Activated CD4-positive, CD25-positive, alpha-beta regulatory T cell treated with anti-CD3 and anti-CD28 coated beads, Interleukin-2, amount 50 U/mL, for 72 hours (primary cell): ENCODE measurements around the gene KCNQ4.

Source experiments
- DNase-seq: peaks from one replicate; pipeline ENCODE4 v3.0.0; 2021

KCNQ4 gene

DNA sequence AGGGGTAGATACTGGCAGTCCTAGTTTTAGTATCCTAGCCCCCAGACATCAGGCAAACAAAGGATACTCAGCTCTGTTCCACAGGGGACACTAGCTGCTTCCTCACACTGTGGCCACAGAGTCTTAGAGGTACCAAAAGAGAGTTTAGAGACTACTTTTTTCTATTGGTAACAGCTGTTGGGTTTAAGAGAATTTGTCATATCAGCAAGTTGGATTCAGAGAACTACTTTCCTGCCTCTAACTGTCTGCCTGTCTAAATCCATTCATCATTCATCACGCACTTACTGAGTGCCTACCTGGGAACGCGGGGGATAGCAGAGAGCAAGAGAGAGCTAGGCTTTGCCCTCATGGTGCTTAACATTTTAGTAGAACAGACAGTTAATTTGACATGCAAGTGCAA lies 27.1 kb upstream of the KCNQ4 start:
- no peak for DNase-seq

DNA sequence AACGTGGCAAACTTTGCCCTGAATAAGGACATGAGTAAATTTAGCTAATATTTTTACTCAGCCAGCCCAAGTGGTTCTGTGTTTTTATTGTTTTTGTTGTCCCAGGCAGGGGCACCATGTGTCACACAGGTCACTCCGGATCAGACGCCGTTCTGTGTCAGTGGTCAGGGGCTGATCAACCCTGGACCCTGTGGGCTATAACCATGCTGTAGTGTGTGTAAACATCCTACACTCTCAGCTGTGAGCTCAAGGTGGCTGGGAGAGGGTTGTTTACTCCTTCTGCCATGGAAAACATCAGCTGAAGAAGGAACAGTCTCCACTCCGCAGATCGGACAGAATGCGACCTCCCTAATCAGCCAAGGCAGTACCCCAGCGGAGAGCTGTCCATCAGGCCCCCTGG lies 26.5 kb upstream of the KCNQ4 start:
- no peak for DNase-seq

DNA sequence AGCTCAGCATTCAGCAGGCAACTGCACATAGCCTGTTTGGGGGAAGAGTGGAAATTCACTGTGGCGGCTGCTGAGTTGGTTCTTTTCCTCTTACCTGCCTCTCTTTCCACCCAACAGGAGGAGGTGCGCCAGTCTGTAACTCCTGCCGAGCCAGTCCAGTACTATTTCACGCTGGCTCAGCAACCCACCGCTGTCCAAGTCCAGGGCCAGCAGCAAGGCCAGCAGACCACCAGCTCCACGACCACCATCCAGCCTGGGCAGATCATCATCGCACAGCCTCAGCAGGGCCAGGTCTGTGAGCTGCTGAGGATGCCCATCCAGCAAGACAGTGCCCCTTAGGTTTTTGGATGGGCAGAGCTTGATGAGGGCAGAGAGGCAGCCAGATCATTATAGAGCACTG lies 25.6 kb upstream of the KCNQ4 start:
- no peak for DNase-seq

DNA sequence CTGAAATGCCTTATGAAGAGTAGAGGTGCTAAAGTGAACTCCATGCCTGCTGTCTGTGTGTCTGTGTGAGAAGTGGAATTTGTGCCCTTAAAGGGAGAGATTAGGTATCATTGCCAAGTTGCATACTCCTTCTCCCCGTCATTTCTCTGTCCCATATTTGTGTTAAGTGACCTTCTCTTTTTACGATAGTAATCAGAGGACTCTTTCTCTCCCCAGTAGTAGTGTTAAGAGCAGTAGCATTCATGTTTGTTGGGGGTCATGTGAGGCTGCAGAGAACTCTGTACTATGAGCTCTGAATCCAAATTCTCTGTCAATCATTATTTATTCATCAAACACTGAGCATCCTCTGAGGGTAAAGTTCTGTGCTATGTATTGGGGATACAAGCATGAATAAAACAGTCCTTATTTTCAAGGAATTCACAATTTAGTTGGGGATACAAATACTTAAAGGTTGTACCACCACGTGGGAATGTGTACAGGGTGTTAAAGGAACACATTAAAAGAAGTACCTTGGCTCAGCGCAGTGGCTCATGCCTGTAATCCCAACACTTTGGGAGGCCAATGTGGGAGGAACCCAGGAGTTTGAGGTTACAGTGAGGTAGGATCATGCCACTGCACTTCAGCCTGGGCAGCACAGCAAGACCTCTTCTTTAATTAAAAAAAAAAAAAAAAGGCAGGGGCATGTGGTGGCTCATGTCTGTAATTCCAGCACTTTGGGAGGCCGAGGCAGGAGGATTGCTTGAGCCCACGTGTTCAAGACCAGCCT lies 24.8 kb upstream of the KCNQ4 start:
- DNase-seq = no peak

DNA sequence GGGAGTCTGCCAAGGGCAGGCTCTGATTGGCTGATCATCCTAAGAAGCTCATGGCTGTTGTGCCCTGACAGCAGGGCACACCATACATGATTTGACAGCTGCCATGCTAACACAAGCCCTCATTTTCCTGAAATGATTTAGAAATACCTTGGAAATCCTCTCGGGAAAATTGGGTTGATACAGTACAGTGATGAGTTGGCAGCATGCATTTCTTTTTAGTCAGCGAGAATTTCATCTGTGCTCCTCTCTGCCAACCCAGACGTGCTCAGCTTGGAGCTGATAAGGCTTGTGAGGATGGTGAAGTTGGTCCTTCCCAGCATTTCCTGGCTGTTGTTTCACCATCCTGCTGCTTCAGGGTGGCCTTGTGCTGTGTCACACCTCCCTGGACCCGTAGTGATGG lies 22.6 kb upstream of the KCNQ4 start:
- DNase-seq = no peak

DNA sequence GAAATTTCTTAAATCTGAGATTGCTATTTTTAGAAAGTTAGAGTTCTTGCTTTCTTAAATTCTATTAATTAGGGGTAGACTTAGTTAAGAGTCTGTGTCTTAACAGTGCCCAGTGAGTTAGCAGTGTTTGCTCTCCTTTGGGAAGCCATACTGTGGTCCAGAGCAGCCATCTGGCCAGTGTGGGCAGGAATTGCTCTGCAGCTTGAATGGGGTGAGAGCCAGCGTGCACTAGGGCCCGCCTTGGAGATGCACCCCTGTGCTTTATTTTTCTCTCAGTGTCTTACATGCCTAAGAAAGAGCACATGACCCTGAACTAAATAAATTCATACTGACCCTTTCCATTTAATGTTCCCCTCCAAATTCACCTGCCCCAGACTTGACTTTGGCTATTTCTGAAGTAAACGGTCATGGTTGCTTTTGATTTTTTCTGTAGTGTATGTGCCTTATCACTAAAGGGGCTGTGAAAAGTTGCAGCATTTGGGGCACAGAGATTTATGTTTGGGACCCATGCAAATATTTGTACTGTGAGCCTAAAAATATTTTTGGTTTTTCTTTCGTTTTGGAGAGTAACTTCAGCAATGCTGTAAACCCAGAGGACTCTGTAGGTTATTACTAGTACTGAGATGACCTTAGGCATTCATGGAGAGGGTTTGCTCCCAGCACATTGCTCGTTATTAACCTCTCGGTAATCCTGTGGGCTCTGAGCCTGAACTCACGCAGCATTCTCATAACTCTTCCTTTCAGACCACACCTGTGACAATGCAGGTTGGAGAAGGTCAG lies 21.3 kb upstream of the KCNQ4 start:
- no peak for DNase-seq

DNA sequence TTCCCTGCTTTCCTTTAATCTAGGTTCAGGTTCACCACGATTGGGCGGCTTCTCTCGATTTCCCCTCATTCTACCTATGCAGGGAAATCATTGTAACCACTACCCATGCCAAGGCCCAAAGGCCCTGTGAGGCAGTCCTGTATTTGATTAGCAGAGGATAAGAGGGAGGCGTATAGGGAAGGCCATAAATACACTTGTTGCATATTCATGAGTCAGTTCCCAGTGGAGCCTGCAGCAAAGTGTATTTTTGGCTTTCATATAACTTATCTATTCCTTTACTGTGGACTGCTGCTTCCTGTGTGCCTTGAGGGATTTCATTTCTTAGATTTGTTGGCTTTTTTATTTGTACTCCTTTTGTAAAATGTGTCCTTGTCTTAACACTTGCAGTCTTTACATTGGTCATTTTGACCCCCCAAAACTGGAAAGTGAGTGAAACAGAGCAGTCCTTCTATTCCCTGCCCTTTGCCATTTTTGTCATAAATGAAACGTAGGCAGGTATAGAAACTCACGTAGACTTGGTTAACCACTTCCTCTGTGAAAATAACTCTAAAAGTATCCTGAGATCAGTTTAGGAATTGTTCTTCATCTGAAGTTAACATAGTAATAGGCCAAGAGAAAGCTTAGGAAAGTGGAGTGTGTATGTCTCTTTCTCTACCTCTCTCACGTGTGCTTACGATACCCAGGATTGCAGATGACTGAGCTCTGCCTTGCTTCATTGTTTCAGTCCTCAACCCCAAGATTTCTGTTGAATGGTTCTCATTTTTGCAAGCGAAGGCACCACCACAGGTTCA lies 19.6 kb upstream of the KCNQ4 start:
- no peak for DNase-seq

DNA sequence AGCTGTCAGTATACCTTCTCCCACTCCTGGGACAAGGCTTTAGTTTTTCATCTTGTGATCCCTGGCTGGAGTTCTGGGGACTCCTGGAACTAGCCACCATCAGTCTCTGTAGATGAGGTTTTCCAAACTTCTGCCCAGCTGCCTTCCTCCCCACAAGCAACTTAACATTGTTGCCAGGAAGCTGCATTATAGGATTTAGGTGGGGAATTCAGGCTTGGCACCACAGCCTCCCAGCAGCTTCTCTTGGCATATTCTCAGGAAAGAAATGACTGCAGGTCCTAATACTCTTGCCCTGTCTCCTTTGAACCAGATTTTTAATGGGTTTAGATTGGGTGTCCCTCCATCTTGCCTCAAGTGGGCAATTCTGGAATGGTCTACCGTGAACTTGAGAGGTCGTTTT lies 18.6 kb upstream of the KCNQ4 start:
- DNase-seq = no peak

DNA sequence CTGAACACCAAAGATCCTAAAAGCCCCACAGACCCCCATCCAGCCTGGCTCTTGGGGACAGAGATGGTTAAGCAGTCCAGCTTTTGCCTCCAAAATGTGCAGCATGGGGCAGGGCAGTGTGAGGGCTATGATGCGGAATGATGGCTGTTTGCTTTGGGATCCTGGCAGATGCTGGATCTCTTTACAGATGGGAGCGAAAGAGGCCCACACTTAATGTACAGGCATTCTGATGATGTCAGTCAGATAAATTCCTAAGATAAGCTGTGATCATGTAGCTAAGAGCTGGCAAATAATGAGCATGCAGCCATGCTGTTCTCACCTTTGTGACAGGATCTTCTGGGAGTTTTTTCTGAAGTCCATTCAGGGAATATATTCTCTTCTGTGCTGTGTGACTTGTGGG lies 17.6 kb upstream of the KCNQ4 start:
- no peak for DNase-seq

DNA sequence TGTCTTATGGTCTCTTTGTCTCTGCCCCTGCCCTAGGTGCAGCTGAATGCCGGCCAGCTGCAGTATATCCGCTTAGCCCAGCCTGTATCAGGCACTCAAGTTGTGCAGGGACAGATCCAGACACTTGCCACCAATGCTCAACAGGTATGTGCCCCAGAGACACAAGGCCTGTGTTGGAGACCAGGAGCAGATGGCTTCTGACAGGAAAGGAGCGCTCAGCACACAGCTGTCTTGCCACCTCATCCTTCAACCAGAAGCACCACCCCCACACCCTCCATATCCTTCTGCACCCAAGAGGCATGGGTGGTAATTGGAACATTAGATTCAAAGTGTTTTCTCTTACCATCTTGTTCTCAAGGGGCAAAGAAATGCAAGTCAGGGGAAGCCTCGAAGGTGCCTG lies 17.0 kb upstream of the KCNQ4 start:
- DNase-seq = no peak

DNA sequence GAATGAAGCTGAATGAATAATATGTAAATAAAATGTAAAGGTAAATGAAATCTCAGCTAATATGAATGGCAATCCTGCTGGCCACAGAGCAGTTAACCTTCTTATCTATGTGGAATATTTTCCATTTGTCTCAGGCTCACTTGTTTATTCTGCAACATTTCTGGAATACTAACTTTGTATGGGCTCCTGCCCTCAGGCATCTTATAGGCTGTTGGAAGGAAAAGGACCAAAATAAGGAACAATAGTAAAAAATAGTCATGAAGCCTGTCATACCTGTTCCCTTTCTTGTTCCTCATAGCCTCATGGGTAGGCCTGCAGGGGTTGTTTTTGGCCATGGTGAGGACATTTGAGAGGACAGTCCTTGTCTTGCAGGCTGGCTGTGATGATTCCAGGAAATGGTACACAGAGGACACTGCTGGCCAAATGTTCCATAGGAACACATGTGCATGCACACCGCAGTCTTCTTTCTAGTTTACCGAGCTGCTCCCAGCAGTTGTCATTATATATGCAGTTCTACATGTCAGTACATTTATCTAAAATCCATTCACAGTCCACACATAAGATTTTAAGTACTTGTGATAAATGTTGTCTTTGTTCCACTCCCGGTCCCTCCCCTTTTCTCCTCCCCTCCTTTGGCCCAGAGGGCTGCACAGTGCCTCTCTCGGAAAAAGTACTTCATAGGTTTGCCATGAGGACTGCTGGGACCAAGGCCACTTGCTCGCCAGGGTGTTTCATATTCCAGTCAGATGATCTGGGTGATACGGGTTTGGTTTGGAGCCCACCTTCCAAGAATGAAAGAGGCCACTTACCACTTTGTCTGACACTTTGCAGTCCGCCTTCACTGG lies 15.2 kb upstream of the KCNQ4 start:
- no peak for DNase-seq

DNA sequence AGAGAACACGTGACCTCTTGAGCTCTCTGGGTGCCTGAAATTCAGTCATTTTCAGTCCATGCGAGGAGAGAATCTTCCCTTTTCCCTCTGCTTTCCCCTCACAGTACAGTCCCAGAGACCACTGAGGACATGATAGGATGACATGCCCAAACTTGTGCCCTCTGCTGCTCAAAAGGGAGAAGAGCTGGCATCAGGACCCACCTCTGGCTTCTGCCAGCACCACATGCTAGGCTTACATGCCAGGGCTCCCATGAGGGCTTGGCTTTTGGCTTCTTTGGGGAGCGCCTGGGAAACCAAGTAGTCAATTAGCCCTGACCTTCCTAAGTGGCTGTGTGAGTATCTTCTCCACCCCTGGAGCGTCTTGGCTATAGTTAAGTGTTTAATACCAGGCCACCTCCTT lies 13.8 kb upstream of the KCNQ4 start:
- no peak for DNase-seq

DNA sequence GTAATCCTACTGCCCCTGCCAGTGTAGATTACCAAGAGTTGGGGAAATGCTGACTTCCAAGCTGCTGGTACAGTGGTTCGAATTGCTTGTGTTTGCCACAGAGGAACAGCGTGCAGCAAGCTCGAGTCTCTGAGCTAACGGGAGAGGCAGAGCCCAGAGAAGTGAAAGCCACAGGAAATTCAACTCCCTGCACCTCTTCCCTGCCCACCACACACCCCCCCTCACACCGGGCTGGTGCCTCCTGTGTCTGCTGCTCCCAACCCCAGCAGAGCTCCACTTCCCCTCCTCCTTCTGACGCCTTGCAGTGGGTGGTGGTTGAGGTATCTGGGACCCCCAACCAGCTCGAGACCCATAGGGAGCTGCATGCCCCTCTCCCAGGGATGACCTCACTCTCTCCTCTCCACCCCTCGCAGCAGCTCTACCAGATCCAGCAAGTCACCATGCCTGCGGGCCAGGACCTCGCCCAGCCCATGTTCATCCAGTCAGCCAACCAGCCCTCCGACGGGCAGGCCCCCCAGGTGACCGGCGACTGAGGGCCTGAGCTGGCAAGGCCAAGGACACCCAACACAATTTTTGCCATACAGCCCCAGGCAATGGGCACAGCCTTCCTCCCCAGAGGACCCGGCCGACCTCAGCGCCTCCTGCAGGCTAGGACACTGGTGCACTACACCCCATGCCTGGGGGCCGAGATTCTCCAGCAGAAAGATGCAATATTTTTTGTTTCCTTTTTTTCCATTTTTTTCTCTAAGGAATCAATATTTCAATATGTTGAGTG lies 13.1 kb upstream of the KCNQ4 start:
- no peak for DNase-seq

DNA sequence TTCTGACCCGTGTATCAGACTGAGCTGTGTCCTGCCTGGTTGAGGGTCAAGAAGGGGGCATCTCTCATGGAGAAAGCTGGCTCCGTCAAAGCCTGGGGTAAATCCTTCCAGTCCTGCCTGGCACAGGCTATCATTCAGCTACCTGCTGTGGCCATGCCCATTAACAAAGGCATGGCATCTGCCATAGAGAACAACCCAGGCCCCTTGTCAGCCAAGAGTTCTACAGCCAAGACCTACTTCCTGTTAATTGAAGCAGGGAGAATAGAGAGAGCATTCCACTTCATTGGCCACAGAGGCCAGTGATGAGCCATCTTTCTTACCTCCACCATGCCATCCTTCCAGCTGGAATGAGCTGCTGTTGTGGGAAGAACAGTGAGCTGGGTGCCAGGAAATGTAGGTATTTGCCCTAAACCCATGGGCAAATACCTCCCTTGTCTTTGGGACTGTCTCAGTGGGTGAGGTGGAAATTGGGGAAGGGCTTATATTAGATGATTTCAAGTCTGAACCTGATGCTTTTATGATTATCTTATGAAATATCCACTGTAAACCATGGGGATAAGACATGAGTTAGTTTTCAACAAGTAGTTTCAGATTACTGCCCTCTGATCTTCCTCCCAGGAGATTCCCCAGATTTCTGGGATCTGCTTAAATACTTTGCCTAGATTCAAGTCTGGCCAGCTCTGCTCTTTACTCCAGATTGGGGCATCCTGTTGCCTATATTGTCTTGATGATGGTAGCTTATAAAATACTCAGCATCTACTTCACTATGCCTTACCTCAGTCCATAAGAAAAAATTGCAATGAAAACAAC lies 11.2 kb upstream of the KCNQ4 start:
- no peak for DNase-seq

DNA sequence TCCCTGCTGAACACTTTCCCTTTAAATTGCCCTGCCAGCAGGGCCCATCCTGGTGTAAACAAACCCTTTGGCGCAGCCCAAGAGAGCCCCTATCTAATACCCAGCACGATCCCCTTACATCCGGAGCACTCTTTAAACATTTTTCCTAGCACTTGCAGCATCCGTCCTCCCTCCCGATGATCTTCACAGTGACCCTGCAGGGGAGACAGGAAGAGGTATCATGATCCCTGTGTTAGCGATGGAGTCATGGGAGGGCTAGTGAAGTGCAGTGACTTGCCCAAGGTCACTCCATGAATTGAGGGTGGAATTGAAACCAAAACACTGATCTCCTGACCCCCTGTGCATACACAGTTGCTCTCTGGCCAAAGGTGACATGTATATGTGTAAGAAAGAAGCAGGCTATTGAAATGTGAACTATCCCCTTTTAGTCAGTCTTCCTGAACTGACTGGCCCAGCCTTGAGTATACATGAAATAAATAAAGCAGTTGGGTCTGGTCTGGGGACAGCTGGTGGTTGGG lies 9.8 kb upstream of the KCNQ4 start:
- DNase-seq = no peak

DNA sequence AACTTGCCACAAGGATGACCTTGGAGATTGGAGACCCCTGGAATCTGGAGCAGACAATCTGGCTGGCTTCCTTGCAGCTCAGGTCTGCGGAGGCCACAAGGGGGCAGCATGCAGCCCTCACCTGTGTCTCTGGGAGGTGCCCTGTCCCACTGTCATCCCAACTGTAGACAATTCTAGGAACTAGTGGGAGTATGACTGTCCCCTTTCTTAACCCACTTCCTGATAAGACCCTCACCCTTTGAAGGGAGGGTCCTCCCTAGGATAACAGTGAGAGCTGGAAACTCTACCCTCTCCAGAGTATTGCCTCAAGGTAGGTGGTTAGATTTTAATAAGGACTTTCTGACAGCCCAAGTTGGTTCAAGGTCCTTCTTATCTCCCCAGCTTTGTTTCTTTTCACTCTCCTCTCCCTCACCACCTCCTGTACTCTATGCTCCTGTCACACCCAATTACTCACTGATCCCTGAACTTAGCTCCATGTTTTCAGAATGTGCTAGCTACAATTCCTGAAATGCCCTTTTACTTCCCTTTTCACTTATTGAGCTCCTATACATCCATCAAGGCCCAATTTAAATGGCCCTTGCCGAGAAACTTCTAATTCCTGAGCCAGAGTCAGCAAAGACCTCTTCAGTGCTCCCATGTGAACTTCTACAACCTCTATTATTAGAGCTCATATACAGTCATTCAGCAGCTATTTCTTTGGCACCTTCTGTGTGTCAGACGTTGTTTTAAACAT lies 9.2 kb upstream of the KCNQ4 start:
- DNase-seq = peak; percentile 72

DNA sequence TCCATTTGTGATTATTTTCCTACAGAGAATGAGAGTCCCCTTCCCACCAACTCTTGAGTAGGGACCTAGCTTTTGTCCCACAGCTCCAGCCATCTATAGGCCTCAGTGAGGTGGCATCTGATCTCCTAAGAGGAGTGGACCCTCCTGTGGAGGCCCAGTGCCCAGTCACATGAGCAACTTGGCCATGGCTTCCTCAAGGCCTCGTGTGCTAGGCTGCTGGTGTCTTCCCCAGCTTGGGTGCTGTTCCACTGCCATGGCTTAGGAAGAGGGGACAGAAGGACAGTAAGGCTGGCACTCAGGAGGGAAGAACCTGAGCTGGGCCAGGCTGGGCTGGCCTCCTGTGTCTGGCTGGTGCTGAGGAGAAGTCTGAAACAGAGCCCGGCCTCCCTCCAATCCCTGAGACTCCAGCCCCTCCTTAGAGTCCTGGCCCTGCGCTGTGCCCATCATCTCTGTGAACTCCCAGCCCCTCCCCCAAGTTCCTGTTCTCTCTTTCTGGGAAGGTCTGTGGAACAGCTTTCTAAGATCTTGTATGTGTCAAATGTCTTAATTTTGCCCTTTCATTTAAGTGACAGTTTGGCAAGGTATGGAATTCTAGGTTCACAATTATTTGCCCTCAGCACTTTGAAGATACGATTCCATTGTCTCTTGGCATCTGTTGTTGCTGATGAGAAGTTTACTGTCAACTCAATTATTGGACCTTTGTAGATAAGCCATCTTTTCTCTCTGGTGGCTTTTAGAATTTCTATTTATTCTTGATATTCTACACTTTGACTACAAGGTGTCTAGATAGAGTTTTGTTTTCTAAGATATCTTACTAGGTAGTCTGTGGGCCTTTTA lies 7.1 kb upstream of the KCNQ4 start:
- no peak for DNase-seq

DNA sequence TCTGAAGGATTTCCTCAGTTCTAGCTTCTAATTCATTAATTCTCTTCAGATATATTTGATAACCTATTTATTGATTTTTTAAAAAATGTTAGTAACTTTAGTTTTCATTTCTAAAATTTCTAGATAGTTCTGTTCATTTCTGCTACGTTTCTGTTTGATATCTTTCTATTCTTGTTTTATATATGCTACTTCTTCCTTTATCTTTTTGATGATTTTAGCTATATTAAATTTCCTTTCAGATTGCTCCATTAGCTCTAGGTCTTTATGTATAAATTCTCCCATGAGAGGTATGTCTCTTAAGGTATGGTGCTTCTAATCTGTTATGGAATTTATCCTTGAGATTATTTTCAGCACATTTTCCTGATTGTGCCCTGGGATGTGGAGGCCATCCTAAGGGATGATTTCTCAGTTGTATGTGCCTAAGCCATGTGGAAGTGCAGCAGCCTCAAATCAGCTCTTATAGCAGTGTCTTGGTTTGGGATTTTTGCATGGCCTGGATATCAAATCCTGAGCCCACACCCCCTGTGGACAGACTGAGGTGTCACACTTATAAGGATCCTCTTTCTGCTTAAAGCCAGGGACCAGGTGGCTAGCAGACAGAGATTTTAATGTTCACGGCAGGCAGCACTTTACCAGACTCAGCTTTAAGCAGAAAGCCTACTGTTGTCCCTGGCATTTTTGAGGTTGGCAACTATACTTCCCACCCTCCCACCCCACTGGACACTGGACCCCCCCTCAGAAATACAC lies 6.2 kb upstream of the KCNQ4 start:
- DNase-seq = no peak
